AG04450 (cell line): ENCODE measurements around the gene ITPR3. TPM values are rescaled to one million over a fixed set of nuclear protein-coding genes. Genes with fewer than 3 reads are reported as not detected.

Source experiments
- CTCF ChIA-PET: fragments of 300-600, 350-600 bp; formaldehyde crosslinking; extraction: SDS; loops from one replicate; lab custom pipeline; 2022; ENCODE audit warnings: antibody characterized with exemption, inconsistent platforms; lab: Charles Lee
- POLR2A ChIA-PET: fragments of 350-600 bp; formaldehyde crosslinking; extraction: SDS; loops from one replicate; lab custom pipeline; 2021; ENCODE audit warnings: antibody characterized with exemption, inconsistent platforms; lab: Yijun Ruan, JAX
- DNase-seq: peaks from one replicate; pipeline ENCODE4 v3.0.0-alpha.2; 2011; ENCODE audit warnings: low read depth, low spot score
- H3K27ac ChIP-seq: one replicate; pipeline ENCODE4 v1.5.1; 2012; ENCODE audit warnings: low read depth, low read length, control low read depth
- H3K27me3 ChIP-seq: one replicate; pipeline ENCODE4 v1.6.0; 2012; ENCODE audit warnings: low read length; ENCODE audit not compliant: control insufficient read depth, insufficient read depth
- H3K4me3 ChIP-seq: 2 replicates; pipeline ENCODE4 v1.5.1; 2011; ENCODE audit warnings: mild to moderate bottlenecking, low read depth, low read length, control low read depth
- H3K9me3 ChIP-seq: 2 replicates; pipeline ENCODE4 v1.5.1; 2012; ENCODE audit warnings: low read length; ENCODE audit not compliant: control insufficient read depth, insufficient read depth
- CTCF ChIP-seq: IDR thresholded peaks from 2 replicates; pipeline ENCODE4 v1.5.1; 2011; ENCODE audit warnings: low read depth, low read length, control low read depth, inconsistent platforms
- polyA plus RNA-seq: library from polyadenylated mRNA; depleted of rRNA; stranded (reverse); fragments of >200 nt; gene quantifications from 2 replicates; pipeline ENCODE4 v1.2.3, GENCODE V29; 2011

Gene ITPR3
- polyA plus RNA-seq, 1 experiment, result 4.4 TPM

DNA sequence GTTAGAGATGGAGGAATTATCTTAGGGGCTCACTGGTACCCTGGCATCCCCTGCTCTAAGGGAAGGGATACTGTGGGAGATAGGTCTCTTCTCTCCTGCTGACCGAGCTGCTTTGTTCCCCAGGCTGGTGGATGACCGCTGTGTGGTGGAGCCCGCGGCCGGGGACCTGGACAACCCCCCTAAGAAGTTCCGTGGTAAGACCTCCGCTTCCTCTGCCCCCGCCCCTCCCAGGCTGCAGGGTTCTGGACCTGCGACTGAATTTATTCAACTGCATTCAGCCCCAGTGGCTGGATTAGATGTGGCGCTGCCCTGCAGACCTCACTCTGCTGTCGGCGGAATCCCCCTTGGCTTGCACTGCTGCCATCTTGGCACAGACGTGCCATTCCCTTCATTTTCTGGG lies 19.2 kb downstream of the ITPR3 start:
- POLR2A ChIA-PET, result no interaction called here
- no peak for TF ChIP-seq CTCF
- Histone ChIP-seq H3K9me3 (no peaks in the 10 kb centered on the region), H3K4me3 (no peak overlapping the region), H3K27ac (no peak overlapping the region), H3K27me3 (peaks cover 2% of the 10 kb centered on the region)
- no peak for DNase-seq
- CTCF ChIA-PET, result no interaction called here

GRCh38 chr6:33641144-33641543 lies 20.0 kb downstream of the ITPR3 start:
- POLR2A ChIA-PET, result no interaction called here
- peaks cover 2% of the 10 kb centered on the region for H3K27me3 ChIP-seq
- TF ChIP-seq CTCF, result no peak
- H3K9me3 ChIP-seq, result no peaks in the 10 kb centered on the region
- no peak overlapping the region for H3K4me3 ChIP-seq
- H3K27ac ChIP-seq, result no peak overlapping the region
- CTCF ChIA-PET, result no interaction called here
- DNase-seq, result no peak

GRCh38 chr6:33641602-33642001 lies 20.5 kb downstream of the ITPR3 start:
- Histone ChIP-seq H3K27ac (no peak overlapping the region), H3K9me3 (no peaks in the 10 kb centered on the region), H3K4me3 (no peak overlapping the region), H3K27me3 (peaks cover 2% of the 10 kb centered on the region)
- no peak for DNase-seq
- ChIA-PET POLR2A (no interaction called here), CTCF (no interaction called here)
- TF ChIP-seq CTCF, result no peak

GRCh38 chr6:33642897-33643296 lies 21.8 kb downstream of the ITPR3 start:
- ChIA-PET POLR2A (no interaction called here), CTCF (interaction anchor here (0.6 kb wide), 1 partner anchor 68 kb away, joined by 3 read pairs; the partner anchor contains the start of gene UQCC2)
- H3K4me3 ChIP-seq, result no peak overlapping the region
- DNase-seq, result no peak
- peaks cover 2% of the 10 kb centered on the region for H3K27me3 ChIP-seq
- no peak for TF ChIP-seq CTCF
- H3K27ac ChIP-seq, result no peak overlapping the region
- no peaks in the 10 kb centered on the region for H3K9me3 ChIP-seq

DNA sequence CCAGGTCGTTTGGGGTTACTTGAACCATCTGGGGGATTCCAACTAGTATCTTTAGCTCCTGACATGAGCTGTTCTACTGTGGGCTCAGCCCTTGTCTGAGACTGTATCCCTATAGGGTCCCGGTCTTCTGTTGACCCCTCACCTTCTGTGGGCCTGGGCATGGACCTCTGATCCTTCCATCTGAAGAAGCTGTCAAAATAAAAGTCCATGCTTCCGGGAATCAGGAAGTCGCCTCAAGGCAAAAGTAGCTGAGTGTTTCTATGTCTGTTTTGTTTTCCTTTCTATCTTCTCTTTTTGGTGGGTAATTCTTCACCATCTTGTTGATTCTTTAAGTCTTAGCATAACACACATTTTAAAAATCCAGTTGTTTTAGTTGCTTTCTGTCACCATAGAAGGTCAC lies 30.3 kb downstream of the ITPR3 start:
- POLR2A ChIA-PET, result no interaction called here
- no peak for DNase-seq
- H3K27ac ChIP-seq, result no peak overlapping the region
- no peaks in the 10 kb centered on the region for H3K9me3 ChIP-seq
- CTCF ChIA-PET, result interaction anchor here (0.8 to 2.6 kb wide), 3 partner anchors 22 to 61 kb away, joined by 3 to 13 read pairs (median 3); partner anchors contain the start of gene UQCC2
- no peak overlapping the region for H3K4me3 ChIP-seq
- no peaks in the 10 kb centered on the region for H3K27me3 ChIP-seq
- TF ChIP-seq CTCF, result no peak
